T-cell (primary cell): ENCODE results near the gene MEF2A. TPM values are rescaled to one million over a fixed set of nuclear protein-coding genes. Genes with fewer than 3 reads are reported as not detected.

Source experiments
- ATAC-seq, 4 experiments: fragments of 200-7000 bp in 3 of 4; fragments of 150-1000 bp in 1 of 4; cut with Tn5 transposase; replicated peaks in 1 of 4; 1 replicate in 3 of 4; 2 replicates in 1 of 4; pipeline ENCODE4 v1.10.0; 2021; ENCODE audit warnings: moderate library complexity in 3 of 4, mild to moderate bottlenecking in 2 of 4, moderate number of reproducible peaks in 1 of 4
- CTCF ChIA-PET, 2 donors: fragments of 300-600 bp; sonication (Branson Sonifier 250); formaldehyde crosslinking; loops; one replicate each; lab custom pipeline; 2022; ENCODE audit warnings: antibody characterized with exemption in 2 of 2; lab: Charles Lee
- POLR2A ChIA-PET, 2 donors: fragments of 300-600 bp; sonication (Branson Sonifier 250); formaldehyde crosslinking; loops; one replicate each; lab custom pipeline; 2022; ENCODE audit warnings: antibody characterized with exemption in 2 of 2; lab: Charles Lee
- DNase-seq, 35 experiments: peaks; one replicate each; pipeline versions ENCODE4 v3.0.0 to v3.0.0-alpha.2; 2013 to 2023
- H3K27ac ChIP-seq: one replicate; pipeline ENCODE4 v1.5.1; 2013; ENCODE audit warnings: low read length
- H3K27me3 ChIP-seq, 2 experiments: replicated peaks in 1 of 2; 1 replicate in 1 of 2; 2 replicates in 1 of 2; pipeline versions ENCODE4 v1.6.1 to v1.7.0; 2013; ENCODE audit warnings: low read length in 1 of 2, mixed read lengths in 1 of 2; ENCODE audit not compliant: control insufficient read depth in 2 of 2, insufficient read depth in 2 of 2; ENCODE audit errors: extremely low read depth in 1 of 2
- H3K36me3 ChIP-seq, 2 donors: 1 replicate in 1 of 2; 2 replicates in 1 of 2; pipeline versions ENCODE4 v1.6.1 to v1.7.0; 2013; ENCODE audit warnings: low read length in 1 of 2; ENCODE audit not compliant: control insufficient read depth in 2 of 2, insufficient read depth in 1 of 2; ENCODE audit errors: extremely low read depth in 1 of 2
- H3K4me1 ChIP-seq, 2 experiments: 1 replicate in 1 of 2; 2 replicates in 1 of 2; pipeline versions ENCODE4 v1.6.1 to v1.7.0; 2013; ENCODE audit warnings: low read length in 2 of 2, mixed read lengths in 1 of 2; ENCODE audit not compliant: insufficient read depth in 2 of 2, control insufficient read depth in 1 of 2; ENCODE audit errors: extremely low read depth in 1 of 2
- H3K4me3 ChIP-seq, 2 donors: 1 replicate in 1 of 2; 2 replicates in 1 of 2; pipeline versions ENCODE4 v1.5.1 to v1.7.0; 2013; ENCODE audit warnings: mild to moderate bottlenecking in 2 of 2, low read length in 1 of 2, moderate library complexity in 1 of 2; ENCODE audit not compliant: control insufficient read depth in 1 of 2; ENCODE audit errors: extremely low read depth in 1 of 2
- H3K9me3 ChIP-seq: 2 replicates; pipeline ENCODE4 v1.7.0; 2013
- H3K27ac Mint-ChIP-seq, 2 donors: one replicate each; pipeline ENCODE4 v1.8.0; 2020 to 2021; ENCODE audit warnings: mild to moderate bottlenecking in 2 of 2, mixed read lengths in 2 of 2
- H3K27me3 Mint-ChIP-seq, 2 donors: one replicate each; pipeline ENCODE4 v1.8.0; 2021 to 2022; ENCODE audit warnings: mixed read lengths in 2 of 2
- H3K36me3 Mint-ChIP-seq: one replicate; pipeline ENCODE4 v1.8.0; 2021; ENCODE audit warnings: mixed read lengths
- H3K4me1 Mint-ChIP-seq, 3 donors: one replicate each; pipeline ENCODE4 v1.8.0; 2020 to 2022; ENCODE audit warnings: mixed read lengths in 3 of 3, mild to moderate bottlenecking in 1 of 3
- H3K4me3 Mint-ChIP-seq, 3 donors: one replicate each; pipeline ENCODE4 v1.8.0; 2020 to 2022; ENCODE audit warnings: mild to moderate bottlenecking in 3 of 3, mixed read lengths in 3 of 3, moderate library complexity in 3 of 3
- H3K9me3 Mint-ChIP-seq, 3 donors: one replicate each; pipeline ENCODE4 v1.8.0; 2020 to 2022; ENCODE audit warnings: mixed read lengths in 3 of 3
- WGBS: methylation state at CpG from one replicate; pipeline ENCODE4 v1.1.5; 2013; ENCODE audit warnings: missing lambda C conversion rate; ENCODE audit not compliant: insufficient coverage; 5-methylcytosine and 5-hydroxymethylcytosine counted together
- total RNA-seq, 35 experiments: library from RNA in 6 of 35; stranded (reverse) in 6 of 35; fragments of 120-200 nt in 1 of 35; gene quantifications; one replicate each; pipeline versions ENCODE4 v1.2.1 to v1.2.4 and lab custom pipeline; 2013 to 2026

MEF2A gene
- total RNA-seq, 5 donors from 2014 or later (not counting 1 experiment from before 2014, with no cell fraction given) = 31.6 to 37.4 (median 33.9) TPM

- Histone ChIP-seq H3K4me3 (no peak overlapping the region), H3K9me3 (no peaks in the 10 kb centered on the region), H3K36me3 (no peaks in the 10 kb centered on the region), H3K4me1 (peaks cover 0 to 9% of the 10 kb centered on the region in 2 experiments), H3K27me3 (no peaks in the 10 kb centered on the region), H3K27ac (no peak overlapping the region)
- Mint-ChIP-seq H3K9me3 (no peaks in the 10 kb centered on the region), H3K4me3 (no peak overlapping the region), H3K36me3 (peaks cover 4% of the 10 kb centered on the region), H3K27ac (peak overlapping the region in 1 of 2 donors; percentile 8), H3K27me3 (no peaks in the 10 kb centered on the region), H3K4me1 (peaks cover 69 to 75% (median 74%) of the 10 kb centered on the region in 3 donors)
- DNase-seq (no peak), ATAC-seq (no peak)
- CTCF ChIA-PET = no interaction called here
- POLR2A ChIA-PET = interaction anchor here in 1 of 2 donors (0.6 kb wide), 1 partner anchor 58 kb away, joined by 3 read pairs; no protein-coding TSS in a partner anchor
- 67% methylated on average over 1 of the region's 1 CpG for WGBS
Observed at GRCh38 chr15:99614749-99615288, 49.0 kb downstream of the MEF2A start.

- H3K4me1 Mint-ChIP-seq = peaks cover 73 to 78% (median 77%) of the 10 kb centered on the region in 3 donors
- CTCF ChIA-PET = no interaction called here
- no peak overlapping the region for H3K27ac Mint-ChIP-seq
- H3K4me3 Mint-ChIP-seq = no peak overlapping the region
- POLR2A ChIA-PET = no interaction called here
- Histone ChIP-seq H3K36me3 (no peaks in the 10 kb centered on the region), H3K27ac (no peak overlapping the region), H3K27me3 (no peaks in the 10 kb centered on the region), H3K9me3 (no peaks in the 10 kb centered on the region), H3K4me1 (peaks cover 0 to 9% of the 10 kb centered on the region in 2 experiments), H3K4me3 (no peak overlapping the region)
- ATAC-seq (no peak), DNase-seq (no peak)
- no peaks in the 10 kb centered on the region for H3K27me3 Mint-ChIP-seq
- H3K36me3 Mint-ChIP-seq = peaks cover 7% of the 10 kb centered on the region
- WGBS = no CpG with 5 or more reads among the region's 3 CpGs
- no peaks in the 10 kb centered on the region for H3K9me3 Mint-ChIP-seq
Observed at GRCh38 chr15:99615460-99615859, 49.7 kb downstream of the MEF2A start.

- Mint-ChIP-seq H3K4me1 (peaks cover 72 to 80% (median 76%) of the 10 kb centered on the region in 3 donors), H3K36me3 (peaks cover 7% of the 10 kb centered on the region)
- no peak overlapping the region for H3K27ac ChIP-seq
Observed at GRCh38 chr15:99616129-99616528, 50.3 kb downstream of the MEF2A start.

GRCh38 chr15:99616773-99617342 is 51.1 kb downstream of the MEF2A start:
- DNase-seq (peak in 1 of 35 experiments; percentile 4), ATAC-seq (peak in 2 of 4 experiments; percentile 31 to 41)
- peaks cover 0 to 9% of the 10 kb centered on the region in 2 experiments for H3K4me1 ChIP-seq
- Mint-ChIP-seq H3K9me3 (no peaks in the 10 kb centered on the region), H3K4me1 (peaks cover 72 to 75% (median 73%) of the 10 kb centered on the region in 3 donors), H3K27me3 (no peaks in the 10 kb centered on the region), H3K4me3 (peak overlapping the region in 1 of 3 donors; percentile 7), H3K36me3 (peaks cover 9% of the 10 kb centered on the region), H3K27ac (peak overlapping the region; percentile 13 to 17)
- H3K4me3 ChIP-seq = no peak overlapping the region
- CTCF ChIA-PET = interaction anchor here in 1 of 2 donors (0.7 kb wide), 1 partner anchor 345 kb away, joined by 5 read pairs; no protein-coding TSS in a partner anchor
- no peaks in the 10 kb centered on the region for H3K36me3 ChIP-seq
- WGBS = no CpG with 5 or more reads among the region's 3 CpGs
- no peaks in the 10 kb centered on the region for H3K9me3 ChIP-seq
- POLR2A ChIA-PET = no interaction called here
- H3K27me3 ChIP-seq = no peaks in the 10 kb centered on the region
- H3K27ac ChIP-seq = no peak overlapping the region

More at GRCh38 chr15:99616129-99616528, 50.3 kb downstream of the MEF2A start:
- Mint-ChIP-seq H3K27ac (no peak overlapping the region), H3K4me3 (no peak overlapping the region), H3K27me3 (no peaks in the 10 kb centered on the region), H3K9me3 (no peaks in the 10 kb centered on the region)
- no CpG with 5 or more reads among the region's 2 CpGs for WGBS
- Histone ChIP-seq H3K27me3 (no peaks in the 10 kb centered on the region), H3K9me3 (no peaks in the 10 kb centered on the region), H3K36me3 (no peaks in the 10 kb centered on the region), H3K4me1 (peaks cover 0 to 9% of the 10 kb centered on the region in 2 experiments), H3K4me3 (no peak overlapping the region)
- no peak for ATAC-seq
- CTCF ChIA-PET = no interaction called here
- no peak for DNase-seq
- POLR2A ChIA-PET = no interaction called here

- Mint-ChIP-seq H3K27me3 (no peaks in the 10 kb centered on the region), H3K27ac (no peak overlapping the region), H3K9me3 (peaks cover 0 to under 1% (median 0%) of the 10 kb centered on the region in 3 donors), H3K4me3 (no peak overlapping the region), H3K36me3 (peaks cover 14% of the 10 kb centered on the region), H3K4me1 (peaks cover 51 to 61% (median 61%) of the 10 kb centered on the region in 3 donors)
- ATAC-seq = no peak
- ChIA-PET POLR2A (no interaction called here), CTCF (no interaction called here)
- no peaks in the 10 kb centered on the region for H3K27me3 ChIP-seq
- H3K36me3 ChIP-seq = no peaks in the 10 kb centered on the region
- no peak for DNase-seq
- H3K4me1 ChIP-seq = peaks cover 0 to 9% of the 10 kb centered on the region in 2 experiments
- no peaks in the 10 kb centered on the region for H3K9me3 ChIP-seq
- no peak overlapping the region for H3K4me3 ChIP-seq
- H3K27ac ChIP-seq = no peak overlapping the region
- 90% methylated on average over 5 of the region's 6 CpGs for whole genome bisulfite sequencing
Observed at GRCh38 chr15:99618941-99619411, 53.2 kb downstream of the MEF2A start.

GRCh38 chr15:99619712-99620111 is 53.9 kb downstream of the MEF2A start:
- Histone ChIP-seq H3K4me3 (no peak overlapping the region), H3K4me1 (peaks cover 0 to 9% of the 10 kb centered on the region in 2 experiments), H3K9me3 (no peaks in the 10 kb centered on the region), H3K27me3 (no peaks in the 10 kb centered on the region), H3K27ac (no peak overlapping the region), H3K36me3 (no peaks in the 10 kb centered on the region)
- no peaks in the 10 kb centered on the region for H3K27me3 Mint-ChIP-seq
- no peak overlapping the region for H3K4me3 Mint-ChIP-seq
- H3K27ac Mint-ChIP-seq = no peak overlapping the region
- CTCF ChIA-PET = no interaction called here
- H3K4me1 Mint-ChIP-seq = peaks cover 44 to 57% (median 57%) of the 10 kb centered on the region in 3 donors
- H3K36me3 Mint-ChIP-seq = peaks cover 22% of the 10 kb centered on the region
- no peak for DNase-seq
- H3K9me3 Mint-ChIP-seq = peaks cover 0 to 6% (median 1%) of the 10 kb centered on the region in 3 donors
- POLR2A ChIA-PET = no interaction called here
- no CpG with 5 or more reads among the region's 2 CpGs for WGBS
- ATAC-seq = no peak
